Loucy (cell line): ENCODE data around the gene CPEB4.

Experiments
- H2AFZ ChIP-seq: fragments of 200-600 bp; sonication (generic); 2 replicates; pipeline ENCODE4 v1.6.0; 2016; ENCODE audit warnings: antibody characterized with exemption, mild to moderate bottlenecking, low read length, moderate library complexity
- H3F3A ChIP-seq: fragments of 200-600 bp; 2 replicates; pipeline ENCODE4 v1.6.0; 2016; ENCODE audit warnings: antibody characterized with exemption, low read depth, mild to moderate bottlenecking
- H3K27me3 ChIP-seq: fragments of 200-600 bp; sonication (generic); 2 replicates; pipeline ENCODE4 v1.6.1; 2014; ENCODE audit warnings: low read length, mild to moderate bottlenecking; ENCODE audit not compliant: insufficient read depth, poor library complexity, severe bottlenecking
- H3K36me3 ChIP-seq: fragments of 200-600 bp; sonication (generic); 2 replicates; pipeline ENCODE4 v1.6.1; 2016; ENCODE audit warnings: low read length; ENCODE audit not compliant: insufficient read depth
- H3K4me1 ChIP-seq: fragments of 200-600 bp; sonication (generic); 2 replicates; pipeline ENCODE4 v1.5.1; 2014; ENCODE audit warnings: low read length, mild to moderate bottlenecking; ENCODE audit not compliant: insufficient read depth, poor library complexity, severe bottlenecking
- H3K4me2 ChIP-seq: fragments of 200-600 bp; sonication (generic); 2 replicates; pipeline ENCODE4 v1.6.0; 2014; ENCODE audit warnings: antibody characterized with exemption, low read length, low read depth, mild to moderate bottlenecking; ENCODE audit not compliant: poor library complexity, severe bottlenecking
- H3K4me3 ChIP-seq: fragments of 200-600 bp; sonication (generic); 2 replicates; pipeline ENCODE4 v1.5.1; 2014; ENCODE audit warnings: low read length, mild to moderate bottlenecking, mixed read lengths; ENCODE audit not compliant: poor library complexity, severe bottlenecking
- H3K79me2 ChIP-seq: fragments of 200-600 bp; sonication (generic); 2 replicates; pipeline ENCODE4 v1.6.1; 2014; ENCODE audit warnings: low read length; ENCODE audit not compliant: insufficient read depth
- H3K9ac ChIP-seq: fragments of 200-600 bp; sonication (generic); 2 replicates; pipeline ENCODE4 v1.6.0; 2014; ENCODE audit warnings: mild to moderate bottlenecking, low read depth, low read length, moderate library complexity; ENCODE audit not compliant: poor library complexity, severe bottlenecking
- H3K9me2 ChIP-seq: fragments of 200-600 bp; sonication (generic); replicated peaks from 2 replicates; pipeline ENCODE4 v1.6.1; 2016; ENCODE audit warnings: low read depth, low read length, mixed read lengths
- H3K9me3 ChIP-seq: fragments of 200-600 bp; sonication (generic); 2 replicates; pipeline ENCODE4 v1.6.1; 2014; ENCODE audit warnings: mild to moderate bottlenecking, antibody characterized with exemption, low read length, low read depth; ENCODE audit not compliant: insufficient read depth
- H4K20me1 ChIP-seq: fragments of 200-600 bp; sonication (generic); 2 replicates; pipeline ENCODE4 v1.6.0; 2014; ENCODE audit warnings: antibody characterized with exemption, low read length, mild to moderate bottlenecking; ENCODE audit not compliant: insufficient read depth, poor library complexity, severe bottlenecking
- EZH2phosphoT487 ChIP-seq: fragments of 200-600 bp; IDR thresholded peaks from 2 replicates; pipeline ENCODE4 v1.6.1; 2018; ENCODE audit warnings: antibody characterized with exemption, mild to moderate bottlenecking, moderate library complexity, borderline replicate concordance
- TF ChIP-seq, protein P1 (sequence below): fragments of 200-600 bp; sonication (generic); conservative IDR thresholded peaks from 2 replicates; pipeline ENCODE4 v1.5.1; 2014; ENCODE audit warnings: mild to moderate bottlenecking, antibody characterized with exemption, low read length

The CPEB4 gene

DNA sequence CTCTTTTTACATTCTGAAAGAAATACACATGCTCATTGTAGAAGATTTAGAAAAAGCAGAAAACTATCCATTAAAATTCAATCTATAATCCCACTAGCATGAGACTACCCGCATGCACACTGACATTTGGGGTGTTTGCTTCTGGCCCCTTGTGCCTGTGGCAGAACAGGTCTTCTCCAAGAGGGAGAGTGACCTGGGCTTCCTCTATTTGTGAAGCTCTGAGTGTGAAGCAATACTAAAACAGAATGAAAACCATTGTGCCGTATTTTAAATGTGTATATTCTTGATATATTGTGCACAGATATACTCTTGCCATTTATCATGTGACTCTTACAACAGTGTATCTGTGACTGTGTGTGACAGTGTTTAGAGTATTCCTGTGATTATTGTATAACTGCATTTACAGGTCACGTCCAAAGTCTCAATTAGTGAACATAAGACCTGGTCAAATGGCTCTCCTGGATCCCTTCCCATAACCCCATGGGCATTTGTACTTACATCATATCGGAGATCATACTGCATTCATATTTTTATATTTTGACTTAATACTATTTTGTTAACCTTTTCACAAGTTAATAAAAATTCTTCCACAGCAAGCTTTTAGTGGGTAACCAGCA is 14.7 kb upstream of the CPEB4 start:
- no peaks in the 10 kb centered on the region for H3K9me3 ChIP-seq
- TF ChIP-seq, protein P1, sequence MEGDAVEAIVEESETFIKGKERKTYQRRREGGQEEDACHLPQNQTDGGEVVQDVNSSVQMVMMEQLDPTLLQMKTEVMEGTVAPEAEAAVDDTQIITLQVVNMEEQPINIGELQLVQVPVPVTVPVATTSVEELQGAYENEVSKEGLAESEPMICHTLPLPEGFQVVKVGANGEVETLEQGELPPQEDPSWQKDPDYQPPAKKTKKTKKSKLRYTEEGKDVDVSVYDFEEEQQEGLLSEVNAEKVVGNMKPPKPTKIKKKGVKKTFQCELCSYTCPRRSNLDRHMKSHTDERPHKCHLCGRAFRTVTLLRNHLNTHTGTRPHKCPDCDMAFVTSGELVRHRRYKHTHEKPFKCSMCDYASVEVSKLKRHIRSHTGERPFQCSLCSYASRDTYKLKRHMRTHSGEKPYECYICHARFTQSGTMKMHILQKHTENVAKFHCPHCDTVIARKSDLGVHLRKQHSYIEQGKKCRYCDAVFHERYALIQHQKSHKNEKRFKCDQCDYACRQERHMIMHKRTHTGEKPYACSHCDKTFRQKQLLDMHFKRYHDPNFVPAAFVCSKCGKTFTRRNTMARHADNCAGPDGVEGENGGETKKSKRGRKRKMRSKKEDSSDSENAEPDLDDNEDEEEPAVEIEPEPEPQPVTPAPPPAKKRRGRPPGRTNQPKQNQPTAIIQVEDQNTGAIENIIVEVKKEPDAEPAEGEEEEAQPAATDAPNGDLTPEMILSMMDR, result no peak
- no peak for TF ChIP-seq EZH2phosphoT487
- H2AFZ ChIP-seq, result no peak overlapping the region
- H3K36me3 ChIP-seq, result no peaks in the 10 kb centered on the region
- H3K4me2 ChIP-seq, result no peak overlapping the region
- no peaks in the 10 kb centered on the region for H3F3A ChIP-seq
- H3K79me2 ChIP-seq, result no peaks in the 10 kb centered on the region
- no peak overlapping the region for H3K4me3 ChIP-seq
- no peaks in the 10 kb centered on the region for H3K9me2 ChIP-seq
- no peaks in the 10 kb centered on the region for H3K27me3 ChIP-seq
- no peaks in the 10 kb centered on the region for H4K20me1 ChIP-seq
- no peak overlapping the region for H3K9ac ChIP-seq
- no peaks in the 10 kb centered on the region for H3K4me1 ChIP-seq

DNA sequence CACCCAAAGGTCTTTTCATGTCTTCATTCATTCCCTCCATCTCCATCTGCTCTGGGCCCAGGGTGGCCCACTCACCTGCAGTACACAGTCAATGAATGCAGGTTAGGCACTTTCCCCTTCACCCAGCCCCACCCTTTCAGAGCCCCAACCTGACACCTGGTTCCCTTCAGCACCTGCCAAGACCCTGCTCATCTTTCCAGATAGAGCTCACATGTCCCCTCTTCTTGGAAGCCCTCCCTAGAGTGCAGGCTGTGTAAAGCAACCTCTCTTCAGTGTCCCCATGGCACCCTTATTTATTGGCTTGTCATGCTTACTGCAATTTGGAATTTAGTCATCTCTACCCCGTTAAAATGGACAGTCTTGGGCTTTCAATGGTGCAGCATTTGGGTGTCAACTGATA is 13.0 kb upstream of the CPEB4 start:
- Histone ChIP-seq H3K4me1 (no peaks in the 10 kb centered on the region), H3K4me3 (no peak overlapping the region), H3K36me3 (no peaks in the 10 kb centered on the region), H3K9ac (no peak overlapping the region), H3F3A (no peaks in the 10 kb centered on the region), H3K9me2 (no peaks in the 10 kb centered on the region), H3K4me2 (no peak overlapping the region), H2AFZ (no peak overlapping the region), H3K27me3 (no peaks in the 10 kb centered on the region), H3K9me3 (no peaks in the 10 kb centered on the region), H4K20me1 (no peaks in the 10 kb centered on the region), H3K79me2 (no peaks in the 10 kb centered on the region)
- TF ChIP-seq EZH2phosphoT487, result no peak
- TF ChIP-seq, protein P1, result no peak

DNA sequence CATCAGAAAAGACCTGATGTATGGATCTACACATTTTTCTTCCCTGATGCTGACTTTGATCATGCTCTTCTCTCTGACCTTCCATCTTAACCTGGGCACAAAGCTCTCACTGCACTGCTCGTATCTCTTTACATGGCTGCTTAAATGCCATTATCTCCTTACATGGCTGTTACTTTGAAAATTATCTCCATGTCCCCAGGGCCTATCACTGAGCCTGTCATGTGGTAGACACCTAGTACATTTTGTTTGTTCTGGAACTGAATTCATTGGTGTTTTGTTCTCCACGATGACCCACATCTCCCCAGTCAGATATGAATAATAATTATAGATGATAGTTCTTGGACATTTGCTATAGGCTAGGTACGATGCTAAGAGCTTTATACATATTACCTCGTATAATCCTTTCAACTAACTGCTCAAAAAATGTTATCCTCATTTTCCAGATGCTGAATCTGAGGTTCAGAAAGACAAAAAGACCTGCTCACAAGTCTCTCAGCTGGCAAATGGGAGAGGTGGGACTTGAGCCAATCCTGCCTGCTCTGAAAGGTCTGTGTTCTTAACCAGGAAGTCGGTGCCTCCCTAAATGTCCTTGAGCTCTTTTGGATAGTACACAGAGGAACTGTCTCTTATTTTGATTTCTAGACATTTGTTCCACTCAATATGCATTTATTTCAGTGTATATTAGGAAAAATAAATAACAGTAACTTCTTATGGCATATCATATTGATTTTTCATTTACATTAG is 9.8 kb upstream of the CPEB4 start:
- Histone ChIP-seq H3K4me3 (no peak overlapping the region), H3K9me2 (no peaks in the 10 kb centered on the region), H3K27me3 (no peaks in the 10 kb centered on the region), H2AFZ (no peak overlapping the region), H3K9me3 (no peaks in the 10 kb centered on the region), H3F3A (no peaks in the 10 kb centered on the region), H3K79me2 (no peaks in the 10 kb centered on the region), H3K36me3 (no peaks in the 10 kb centered on the region), H3K9ac (no peak overlapping the region), H3K4me1 (no peaks in the 10 kb centered on the region), H4K20me1 (no peaks in the 10 kb centered on the region), H3K4me2 (no peak overlapping the region)
- TF ChIP-seq, protein P1, result no peak
- no peak for TF ChIP-seq EZH2phosphoT487
